GM12873 (cell line): ENCODE data around the gene ATOH8.

Experiments used
- TF ChIP-seq, protein P1 (sequence below): IDR thresholded peaks from 2 replicates; pipeline ENCODE4 v1.5.1; 2012; ENCODE audit warnings: low read depth, mild to moderate bottlenecking, moderate library complexity, low read length, control low read depth; ENCODE audit not compliant: insufficient read depth; ENCODE audit errors: missing control alignments

Gene ATOH8

DNA sequence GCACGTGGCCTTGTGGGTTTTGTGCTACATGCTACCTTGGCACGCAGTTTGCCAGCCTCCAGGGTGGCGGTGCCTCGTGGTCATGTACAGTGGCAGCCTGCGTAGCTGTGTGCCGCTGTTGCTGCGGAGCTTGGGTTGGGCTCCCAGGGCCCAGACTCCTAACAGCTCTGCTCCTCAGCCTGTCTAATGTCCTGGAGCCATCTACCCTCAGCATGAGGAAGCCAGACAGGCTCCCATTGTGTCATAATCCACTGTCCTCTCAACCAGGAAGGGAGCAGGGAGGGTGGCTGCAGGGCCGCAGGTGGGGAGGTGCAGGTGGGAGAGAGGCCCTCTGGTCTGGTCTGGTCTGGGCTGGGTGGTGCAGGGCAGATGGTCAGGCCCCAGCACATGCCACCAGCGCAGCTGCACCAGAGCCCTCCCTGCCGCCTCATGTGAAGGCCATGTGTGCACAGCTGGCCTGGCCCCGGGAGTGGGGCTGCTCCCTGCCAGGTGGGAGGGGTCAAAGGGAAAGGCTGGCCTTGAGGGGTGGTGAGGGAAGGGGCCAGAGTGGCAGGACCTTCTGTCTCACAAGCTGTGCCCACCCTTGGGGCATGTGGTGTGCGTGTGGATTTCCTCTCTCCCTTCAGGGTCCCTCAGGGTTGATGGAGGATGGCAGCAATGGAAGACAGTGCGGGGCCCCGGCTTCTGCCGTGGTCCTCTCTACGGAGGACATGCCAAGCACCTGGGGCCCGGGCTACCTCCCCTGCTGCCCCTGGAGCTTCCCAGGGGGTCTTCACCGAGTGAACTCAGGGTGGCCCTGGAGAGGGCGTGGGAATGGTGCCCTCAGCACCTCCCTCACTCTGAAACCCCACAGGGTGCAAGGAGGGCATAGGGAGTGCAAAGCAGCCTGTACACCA lies 4.8 kb downstream of the ATOH8 start:
- TF ChIP-seq, protein P1, sequence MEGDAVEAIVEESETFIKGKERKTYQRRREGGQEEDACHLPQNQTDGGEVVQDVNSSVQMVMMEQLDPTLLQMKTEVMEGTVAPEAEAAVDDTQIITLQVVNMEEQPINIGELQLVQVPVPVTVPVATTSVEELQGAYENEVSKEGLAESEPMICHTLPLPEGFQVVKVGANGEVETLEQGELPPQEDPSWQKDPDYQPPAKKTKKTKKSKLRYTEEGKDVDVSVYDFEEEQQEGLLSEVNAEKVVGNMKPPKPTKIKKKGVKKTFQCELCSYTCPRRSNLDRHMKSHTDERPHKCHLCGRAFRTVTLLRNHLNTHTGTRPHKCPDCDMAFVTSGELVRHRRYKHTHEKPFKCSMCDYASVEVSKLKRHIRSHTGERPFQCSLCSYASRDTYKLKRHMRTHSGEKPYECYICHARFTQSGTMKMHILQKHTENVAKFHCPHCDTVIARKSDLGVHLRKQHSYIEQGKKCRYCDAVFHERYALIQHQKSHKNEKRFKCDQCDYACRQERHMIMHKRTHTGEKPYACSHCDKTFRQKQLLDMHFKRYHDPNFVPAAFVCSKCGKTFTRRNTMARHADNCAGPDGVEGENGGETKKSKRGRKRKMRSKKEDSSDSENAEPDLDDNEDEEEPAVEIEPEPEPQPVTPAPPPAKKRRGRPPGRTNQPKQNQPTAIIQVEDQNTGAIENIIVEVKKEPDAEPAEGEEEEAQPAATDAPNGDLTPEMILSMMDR, result no peak

DNA sequence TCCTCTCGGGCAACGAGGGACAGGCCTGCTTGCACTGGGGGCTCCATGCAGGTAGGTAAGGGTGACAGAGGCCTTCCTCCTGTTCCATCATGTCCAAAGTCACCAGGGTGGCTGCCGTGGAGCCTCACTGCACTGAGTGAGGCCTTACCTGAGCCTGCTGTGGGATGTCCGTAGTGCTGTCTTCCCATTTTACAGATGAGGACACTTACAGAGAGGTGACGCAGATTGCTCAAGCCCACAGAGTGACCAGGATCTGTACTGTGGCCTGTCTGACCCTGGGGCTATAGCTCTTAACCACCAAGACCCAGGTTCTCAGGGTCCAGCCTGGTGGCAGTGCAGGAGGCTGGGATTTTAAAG lies 5.4 kb downstream of the ATOH8 start:
- TF ChIP-seq, protein P1, result no peak

DNA sequence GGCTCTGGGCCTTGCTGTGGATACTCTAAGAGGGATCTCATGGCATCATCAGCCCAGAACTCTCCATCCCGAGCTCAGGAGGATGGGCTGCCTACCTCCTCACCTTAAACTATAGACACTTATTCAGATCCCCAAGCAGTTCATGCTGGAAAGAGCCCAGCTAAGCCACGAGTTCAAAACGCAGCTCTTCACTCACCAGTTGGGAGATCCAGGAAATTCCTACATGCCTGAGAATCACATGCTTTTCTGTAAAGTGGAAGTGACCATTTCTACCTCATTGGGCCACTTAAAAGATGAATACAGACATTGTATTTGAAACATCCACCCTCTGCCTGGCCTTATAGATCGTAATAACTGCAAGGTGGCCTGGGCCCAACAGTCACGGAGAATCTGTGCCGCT lies 6.6 kb downstream of the ATOH8 start:
- TF ChIP-seq, protein P1, result no peak

DNA sequence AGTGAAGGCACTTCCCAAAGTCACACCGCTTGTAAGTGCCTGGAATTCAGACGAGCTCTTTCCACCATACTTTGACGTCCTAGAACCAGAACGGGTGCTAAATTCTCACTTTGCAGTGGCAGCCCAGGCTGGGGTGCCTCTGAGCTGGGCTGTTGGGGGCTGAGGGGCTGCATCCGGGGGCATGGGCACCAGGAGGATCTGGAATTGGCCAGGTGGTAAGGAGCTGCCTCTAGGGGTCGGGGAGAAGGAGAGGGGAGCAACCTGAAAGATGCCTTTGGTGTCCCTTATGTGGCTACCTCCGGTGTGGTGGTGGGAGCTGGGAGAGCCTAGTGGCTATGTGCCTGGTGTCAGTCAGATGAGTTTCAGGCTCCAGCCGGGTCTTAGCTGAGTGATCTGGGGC lies 7.1 kb downstream of the ATOH8 start:
- TF ChIP-seq, protein P1, result no peak

DNA sequence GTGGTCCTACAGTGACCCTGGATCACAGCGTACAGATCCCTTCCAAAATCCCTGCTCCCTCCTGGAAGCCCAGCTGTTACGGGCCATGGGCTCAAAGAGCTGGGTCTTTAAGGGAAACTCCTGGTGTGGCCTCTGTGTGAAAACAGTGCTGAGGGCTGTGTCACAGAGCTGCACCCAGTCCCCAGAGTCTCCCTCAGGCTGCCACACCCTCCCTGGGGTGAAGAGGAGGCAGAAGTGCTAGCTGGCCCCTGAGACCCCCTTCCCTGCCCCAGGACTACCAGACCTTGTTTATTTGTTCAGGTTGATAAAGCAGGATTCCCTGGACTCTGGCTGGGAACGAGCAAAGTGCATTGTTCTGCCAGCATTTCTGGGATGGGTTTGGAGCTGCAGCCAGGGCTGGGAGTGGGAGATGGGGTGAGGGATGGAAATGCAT lies 7.7 kb downstream of the ATOH8 start:
- TF ChIP-seq, protein P1, result no peak

DNA sequence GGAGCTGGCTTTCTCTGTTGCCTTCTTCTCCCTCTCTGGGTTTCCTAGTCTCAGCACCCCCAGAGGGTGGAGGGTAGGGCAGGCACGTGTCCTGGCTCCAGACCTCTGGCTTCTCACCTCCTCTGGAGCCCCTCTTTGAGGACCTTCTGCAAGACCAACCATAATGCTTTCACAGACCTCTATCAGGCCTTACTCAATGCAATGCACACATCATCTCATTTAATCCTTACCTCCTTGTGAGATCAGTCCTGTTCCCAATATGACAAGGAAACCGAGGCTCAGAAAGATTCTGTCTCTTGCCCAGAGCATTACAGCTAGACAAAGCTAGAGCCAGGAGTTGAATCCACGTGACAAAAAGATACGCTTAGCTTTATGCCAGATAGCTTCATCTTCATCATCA lies 8.2 kb downstream of the ATOH8 start:
- TF ChIP-seq, protein P1, result no peak

DNA sequence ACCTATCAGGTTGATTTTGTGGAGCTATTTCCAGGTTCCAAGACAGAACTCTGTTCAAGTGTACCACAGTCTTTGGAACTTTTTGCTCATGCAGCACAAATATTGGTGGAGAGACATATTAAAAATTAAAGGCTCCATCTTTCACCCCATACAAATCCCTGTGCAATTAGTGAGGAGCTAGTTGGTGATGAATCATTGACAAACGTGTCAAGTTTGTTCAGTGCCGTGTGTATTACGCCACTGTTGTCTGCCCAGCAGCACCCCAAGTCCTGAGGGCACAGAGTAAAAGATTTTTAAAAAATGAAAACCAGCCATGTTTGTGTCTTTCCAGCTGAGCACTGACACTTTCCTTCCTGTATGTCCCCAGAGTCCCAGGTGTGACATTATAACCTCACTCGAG lies 9.3 kb downstream of the ATOH8 start:
- TF ChIP-seq, protein P1, result no peak
